Loucy (cell line): ENCODE measurements around the gene CKS2.

Experiments
- EZH2phosphoT487 ChIP-seq: fragments of 200-600 bp; IDR thresholded peaks from 2 replicates; pipeline ENCODE4 v1.6.1; 2018; ENCODE audit warnings: antibody characterized with exemption, mild to moderate bottlenecking, moderate library complexity, borderline replicate concordance
- TF ChIP-seq, protein P1 (sequence below): fragments of 200-600 bp; sonication (generic); conservative IDR thresholded peaks from 2 replicates; pipeline ENCODE4 v1.5.1; 2014; ENCODE audit warnings: mild to moderate bottlenecking, antibody characterized with exemption, low read length

DNA sequence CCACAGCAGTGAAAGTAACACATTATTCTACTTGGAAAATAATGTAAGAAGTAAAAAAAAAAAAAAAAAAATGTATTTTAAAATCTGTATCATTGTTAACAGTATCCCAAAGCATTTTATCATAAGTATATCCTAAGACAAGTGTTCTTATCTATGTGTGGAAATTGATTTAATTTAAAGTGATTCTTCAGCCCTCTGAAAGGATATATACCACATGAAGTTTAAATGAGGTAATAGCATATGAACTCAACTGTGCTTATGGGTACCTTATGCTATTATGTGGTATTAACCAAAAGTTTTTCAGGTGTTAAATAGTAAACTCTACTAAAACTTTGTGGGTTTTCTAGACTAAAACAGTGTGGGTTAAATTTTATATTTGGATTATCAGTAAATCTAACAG, 4.5 kb downstream of the CKS2 start:
- TF ChIP-seq, protein P1, sequence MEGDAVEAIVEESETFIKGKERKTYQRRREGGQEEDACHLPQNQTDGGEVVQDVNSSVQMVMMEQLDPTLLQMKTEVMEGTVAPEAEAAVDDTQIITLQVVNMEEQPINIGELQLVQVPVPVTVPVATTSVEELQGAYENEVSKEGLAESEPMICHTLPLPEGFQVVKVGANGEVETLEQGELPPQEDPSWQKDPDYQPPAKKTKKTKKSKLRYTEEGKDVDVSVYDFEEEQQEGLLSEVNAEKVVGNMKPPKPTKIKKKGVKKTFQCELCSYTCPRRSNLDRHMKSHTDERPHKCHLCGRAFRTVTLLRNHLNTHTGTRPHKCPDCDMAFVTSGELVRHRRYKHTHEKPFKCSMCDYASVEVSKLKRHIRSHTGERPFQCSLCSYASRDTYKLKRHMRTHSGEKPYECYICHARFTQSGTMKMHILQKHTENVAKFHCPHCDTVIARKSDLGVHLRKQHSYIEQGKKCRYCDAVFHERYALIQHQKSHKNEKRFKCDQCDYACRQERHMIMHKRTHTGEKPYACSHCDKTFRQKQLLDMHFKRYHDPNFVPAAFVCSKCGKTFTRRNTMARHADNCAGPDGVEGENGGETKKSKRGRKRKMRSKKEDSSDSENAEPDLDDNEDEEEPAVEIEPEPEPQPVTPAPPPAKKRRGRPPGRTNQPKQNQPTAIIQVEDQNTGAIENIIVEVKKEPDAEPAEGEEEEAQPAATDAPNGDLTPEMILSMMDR, result no peak
- no peak for TF ChIP-seq EZH2phosphoT487
